Stimulated activated CD8-positive, alpha-beta memory T cell treated with anti-CD3 and anti-CD28 coated beads, Interleukin-4, amount 100 ng/mL, for 4 hours (primary cell): ENCODE measurements around the gene HACD2.

Experiments
- DNase-seq, 2 donors: peaks; one replicate each; pipeline ENCODE4 v3.0.0-alpha.2; 2020; ENCODE audit warnings: low read depth in 2 of 2, low spot score in 1 of 2

Gene HACD2

GRCh38 chr3:123571973-123572365 lies 12.9 kb downstream of the HACD2 start:
- DNase-seq = no peak

- no peak for DNase-seq
These were observed 13.4 kb downstream of the HACD2 start for GRCh38 chr3:123571264-123571972.

GRCh38 chr3:123568875-123569274 lies 16.0 kb downstream of the HACD2 start:
- DNase-seq = no peak

DNA sequence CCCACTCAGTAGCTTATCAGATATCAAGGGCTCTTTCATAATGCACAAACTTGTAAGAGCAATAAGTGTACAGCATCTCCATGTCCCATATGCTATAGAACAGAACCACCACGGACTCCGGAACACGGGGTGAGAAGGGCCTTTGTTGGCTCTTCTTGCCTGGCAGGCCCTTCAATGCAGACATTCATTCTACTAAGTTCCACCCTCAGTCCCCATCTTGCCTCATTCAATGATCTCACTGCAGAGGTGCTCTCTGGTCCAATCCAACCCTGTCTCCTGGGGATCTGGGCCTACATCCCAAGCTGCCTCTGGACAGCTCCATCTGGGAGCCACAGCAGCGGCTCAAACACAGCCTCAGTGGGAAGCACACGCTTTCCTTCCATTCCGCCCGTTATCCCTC lies 16.8 kb downstream of the HACD2 start:
- no peak for DNase-seq

- no peak for DNase-seq
These were observed 20.8 kb downstream of the HACD2 start for GRCh38 chr3:123564056-123564455.

DNA sequence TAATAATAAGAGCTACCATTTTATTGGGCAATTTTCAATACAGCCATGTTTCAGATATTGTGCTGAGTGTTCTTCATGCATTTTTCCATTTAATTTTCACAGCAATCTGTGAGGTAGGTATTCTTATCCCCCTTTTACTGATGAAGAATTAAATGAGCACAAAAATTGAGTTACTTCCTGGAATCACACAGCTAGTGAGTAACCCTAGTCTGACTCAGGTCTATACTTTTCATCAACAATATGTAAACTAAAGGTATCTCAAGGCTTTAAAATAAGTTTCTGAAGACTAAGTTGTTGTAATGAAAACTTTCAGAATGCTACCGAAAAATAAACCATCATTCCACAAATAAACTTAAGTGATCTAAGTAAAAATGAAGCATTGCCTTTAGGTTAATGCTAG lies 22.3 kb downstream of the HACD2 start:
- DNase-seq = no peak

GRCh38 chr3:123561188-123561587 lies 23.7 kb downstream of the HACD2 start:
- no peak for DNase-seq

- no peak for DNase-seq
These were observed 25.6 kb downstream of the HACD2 start for GRCh38 chr3:123559040-123559861.

- no peak for DNase-seq
These were observed 31.3 kb downstream of the HACD2 start for GRCh38 chr3:123553536-123553935.

GRCh38 chr3:123552768-123553167 lies 32.1 kb downstream of the HACD2 start:
- DNase-seq = no peak

GRCh38 chr3:123552095-123552714 lies 32.6 kb downstream of the HACD2 start:
- no peak for DNase-seq

DNA sequence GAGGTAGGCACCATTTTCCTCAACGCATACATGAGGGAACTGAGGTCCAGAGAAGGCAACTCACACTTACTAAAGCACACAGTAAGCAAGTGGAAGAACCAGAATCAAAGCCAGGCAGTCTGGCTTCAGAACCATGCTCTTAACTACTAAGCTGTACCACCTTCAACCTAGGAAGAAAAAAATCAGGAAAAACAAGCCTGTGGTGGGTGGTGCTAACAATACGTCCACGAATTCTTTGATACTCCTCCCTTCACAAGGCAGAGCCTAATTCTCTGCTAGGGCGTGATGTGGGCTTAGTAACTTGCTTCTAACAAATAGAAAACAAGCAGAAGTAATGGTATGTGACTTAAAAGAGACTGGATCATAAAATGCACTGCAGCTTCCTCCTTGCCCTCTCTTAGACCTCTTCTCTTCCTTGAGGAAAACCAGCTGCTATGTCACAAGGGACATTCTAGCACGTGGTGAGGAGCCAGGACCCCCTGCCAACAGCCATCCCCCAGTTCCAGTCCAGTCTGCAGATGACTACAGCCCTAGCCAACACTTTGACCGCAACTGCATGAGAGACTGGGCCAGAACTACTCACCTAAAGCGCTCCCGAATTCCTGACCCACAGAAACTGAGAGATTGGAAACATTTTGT lies 36.9 kb downstream of the HACD2 start:
- no peak for DNase-seq

GRCh38 chr3:123546133-123546755 lies 38.6 kb downstream of the HACD2 start:
- no peak for DNase-seq

DNA sequence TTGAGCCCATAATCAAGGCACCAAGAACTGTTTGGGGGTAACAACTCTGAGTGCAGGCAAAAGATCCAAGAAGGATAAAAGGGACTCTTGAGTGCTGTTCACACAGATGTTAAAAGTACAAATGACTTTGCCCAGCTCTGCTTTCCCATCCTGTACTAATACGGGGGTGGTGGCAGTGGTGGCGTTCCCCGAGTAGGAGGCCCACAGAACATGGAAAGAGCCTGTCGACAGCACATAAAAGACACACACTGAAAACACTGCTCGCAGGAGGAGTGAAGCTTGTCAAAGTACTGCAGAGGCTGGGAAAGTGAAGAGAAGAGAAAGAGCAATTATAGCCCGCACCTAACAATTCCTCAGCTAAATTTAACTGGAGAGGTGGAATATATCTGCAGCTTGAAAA lies 40.9 kb downstream of the HACD2 start:
- no peak for DNase-seq

DNA sequence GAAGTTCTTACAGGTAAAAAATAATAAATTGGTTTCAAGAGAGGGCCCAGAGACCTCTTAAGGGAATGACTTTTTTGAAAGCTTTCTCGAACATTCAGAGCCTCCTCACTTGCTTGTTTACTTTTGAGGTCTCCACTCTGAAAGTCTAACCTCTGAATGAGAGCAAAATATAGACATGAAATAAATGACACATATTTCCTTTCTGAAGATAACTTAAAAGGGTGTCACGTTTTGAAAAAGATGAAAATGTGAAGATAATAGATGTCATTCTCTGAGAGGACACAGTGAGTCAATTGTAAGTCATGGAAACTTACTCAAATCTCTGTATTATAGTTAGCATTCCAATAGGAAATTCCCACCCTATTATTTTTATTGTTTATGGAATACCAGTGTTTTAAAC lies 44.6 kb downstream of the HACD2 start:
- no peak for DNase-seq

GRCh38 chr3:123536153-123536895 lies 48.5 kb downstream of the HACD2 start:
- DNase-seq = no peak

GRCh38 chr3:123535580-123535979 lies 49.3 kb downstream of the HACD2 start:
- no peak for DNase-seq

DNA sequence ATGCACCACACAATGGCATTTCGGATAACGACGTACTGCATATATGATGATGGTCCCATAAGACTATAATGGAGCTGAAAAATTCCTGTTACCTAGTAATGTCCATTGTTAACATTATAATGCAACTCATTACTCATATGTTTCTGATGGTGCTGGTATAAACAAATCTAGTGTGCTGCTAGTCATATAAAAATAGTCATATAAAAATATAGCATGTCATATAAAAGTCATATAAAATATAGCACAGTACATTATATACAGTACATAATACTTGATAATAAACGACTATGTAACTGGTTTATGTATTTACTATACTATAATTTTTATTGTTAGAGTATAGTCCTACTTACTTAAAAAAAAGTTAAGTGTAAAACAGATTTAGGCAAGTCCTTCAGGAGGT lies 50.6 kb downstream of the HACD2 start:
- no peak for DNase-seq

- no peak for DNase-seq
These were observed 51.2 kb downstream of the HACD2 start for GRCh38 chr3:123533554-123534159.

- DNase-seq = no peak
These were observed 56.7 kb downstream of the HACD2 start for GRCh38 chr3:123528130-123528529.
